Loucy (cell line): ENCODE measurements around the gene CFHR2.

Experiments
- H2AFZ ChIP-seq: fragments of 200-600 bp; sonication (generic); 2 replicates; pipeline ENCODE4 v1.6.0; 2016; ENCODE audit warnings: antibody characterized with exemption, mild to moderate bottlenecking, low read length, moderate library complexity
- H3F3A ChIP-seq: fragments of 200-600 bp; 2 replicates; pipeline ENCODE4 v1.6.0; 2016; ENCODE audit warnings: antibody characterized with exemption, low read depth, mild to moderate bottlenecking
- H3K27me3 ChIP-seq: fragments of 200-600 bp; sonication (generic); 2 replicates; pipeline ENCODE4 v1.6.1; 2014; ENCODE audit warnings: low read length, mild to moderate bottlenecking; ENCODE audit not compliant: insufficient read depth, poor library complexity, severe bottlenecking
- H3K36me3 ChIP-seq: fragments of 200-600 bp; sonication (generic); 2 replicates; pipeline ENCODE4 v1.6.1; 2016; ENCODE audit warnings: low read length; ENCODE audit not compliant: insufficient read depth
- H3K4me1 ChIP-seq: fragments of 200-600 bp; sonication (generic); 2 replicates; pipeline ENCODE4 v1.5.1; 2014; ENCODE audit warnings: low read length, mild to moderate bottlenecking; ENCODE audit not compliant: insufficient read depth, poor library complexity, severe bottlenecking
- H3K4me2 ChIP-seq: fragments of 200-600 bp; sonication (generic); 2 replicates; pipeline ENCODE4 v1.6.0; 2014; ENCODE audit warnings: antibody characterized with exemption, low read length, low read depth, mild to moderate bottlenecking; ENCODE audit not compliant: poor library complexity, severe bottlenecking
- H3K4me3 ChIP-seq: fragments of 200-600 bp; sonication (generic); 2 replicates; pipeline ENCODE4 v1.5.1; 2014; ENCODE audit warnings: low read length, mild to moderate bottlenecking, mixed read lengths; ENCODE audit not compliant: poor library complexity, severe bottlenecking
- H3K79me2 ChIP-seq: fragments of 200-600 bp; sonication (generic); 2 replicates; pipeline ENCODE4 v1.6.1; 2014; ENCODE audit warnings: low read length; ENCODE audit not compliant: insufficient read depth
- H3K9ac ChIP-seq: fragments of 200-600 bp; sonication (generic); 2 replicates; pipeline ENCODE4 v1.6.0; 2014; ENCODE audit warnings: mild to moderate bottlenecking, low read depth, low read length, moderate library complexity; ENCODE audit not compliant: poor library complexity, severe bottlenecking
- H3K9me2 ChIP-seq: fragments of 200-600 bp; sonication (generic); replicated peaks from 2 replicates; pipeline ENCODE4 v1.6.1; 2016; ENCODE audit warnings: low read depth, low read length, mixed read lengths
- H3K9me3 ChIP-seq: fragments of 200-600 bp; sonication (generic); 2 replicates; pipeline ENCODE4 v1.6.1; 2014; ENCODE audit warnings: mild to moderate bottlenecking, antibody characterized with exemption, low read length, low read depth; ENCODE audit not compliant: insufficient read depth
- H4K20me1 ChIP-seq: fragments of 200-600 bp; sonication (generic); 2 replicates; pipeline ENCODE4 v1.6.0; 2014; ENCODE audit warnings: antibody characterized with exemption, low read length, mild to moderate bottlenecking; ENCODE audit not compliant: insufficient read depth, poor library complexity, severe bottlenecking
- CTCF ChIP-seq: fragments of 200-600 bp; sonication (generic); conservative IDR thresholded peaks from 2 replicates; pipeline ENCODE4 v1.5.1; 2014; ENCODE audit warnings: mild to moderate bottlenecking, antibody characterized with exemption, low read length
- EZH2phosphoT487 ChIP-seq: fragments of 200-600 bp; IDR thresholded peaks from 2 replicates; pipeline ENCODE4 v1.6.1; 2018; ENCODE audit warnings: antibody characterized with exemption, mild to moderate bottlenecking, moderate library complexity, borderline replicate concordance

CFHR2 gene

GRCh38 chr1:196955926-196956325, 12.4 kb downstream of the CFHR2 start:
- Histone ChIP-seq H3K9ac (no peak overlapping the region), H3K79me2 (no peaks in the 10 kb centered on the region), H4K20me1 (no peaks in the 10 kb centered on the region), H3K4me3 (no peak overlapping the region), H3K4me1 (no peaks in the 10 kb centered on the region), H3K9me2 (no peaks in the 10 kb centered on the region), H3K36me3 (no peaks in the 10 kb centered on the region), H3K27me3 (no peaks in the 10 kb centered on the region), H3F3A (no peaks in the 10 kb centered on the region), H3K9me3 (no peaks in the 10 kb centered on the region), H3K4me2 (no peak overlapping the region), H2AFZ (no peak overlapping the region)
- TF ChIP-seq CTCF = no peak
- no peak for TF ChIP-seq EZH2phosphoT487

GRCh38 chr1:196960854-196961253, 17.3 kb downstream of the CFHR2 start:
- no peak overlapping the region for H3K9ac ChIP-seq
- no peak overlapping the region for H2AFZ ChIP-seq
- no peaks in the 10 kb centered on the region for H3K4me1 ChIP-seq
- H3F3A ChIP-seq = no peaks in the 10 kb centered on the region
- no peak for TF ChIP-seq CTCF
- TF ChIP-seq EZH2phosphoT487 = no peak
- no peak overlapping the region for H3K4me3 ChIP-seq
- H3K79me2 ChIP-seq = no peaks in the 10 kb centered on the region
- no peaks in the 10 kb centered on the region for H3K36me3 ChIP-seq
- no peaks in the 10 kb centered on the region for H4K20me1 ChIP-seq
- H3K4me2 ChIP-seq = no peak overlapping the region
- no peaks in the 10 kb centered on the region for H3K9me3 ChIP-seq
- no peaks in the 10 kb centered on the region for H3K9me2 ChIP-seq
- no peaks in the 10 kb centered on the region for H3K27me3 ChIP-seq

GRCh38 chr1:196970182-196970581, 26.6 kb downstream of the CFHR2 start:
- Histone ChIP-seq H3K9me3 (no peaks in the 10 kb centered on the region), H3K4me1 (no peaks in the 10 kb centered on the region), H3K79me2 (no peaks in the 10 kb centered on the region), H3K27me3 (no peaks in the 10 kb centered on the region), H3K4me2 (no peak overlapping the region), H3F3A (no peaks in the 10 kb centered on the region), H2AFZ (no peak overlapping the region), H3K36me3 (no peaks in the 10 kb centered on the region), H3K4me3 (no peak overlapping the region), H3K9me2 (no peaks in the 10 kb centered on the region), H3K9ac (no peak overlapping the region), H4K20me1 (no peaks in the 10 kb centered on the region)
- TF ChIP-seq CTCF = no peak
